UCSD-AML1 (cell line): ENCODE measurements around the gene BMS1.
"Not testable (repeated sequence)": the region's sequence is repeated elsewhere in the genome, so short reads cannot be mapped to it uniquely, and the experiment has no call there.

ENCODE experiments used
- DNase-seq: peaks from one replicate; lab custom pipeline; 2025; ENCODE audit not compliant: unreplicated experiment; lab: John Stamatoyannopoulos, UW

The BMS1 gene

GRCh38 chr10:42783181-42783549, 570 bp downstream of the BMS1 start:
- no peak for DNase-seq

GRCh38 chr10:42785759-42786158, 3.2 kb downstream of the BMS1 start:
- no peak for DNase-seq

GRCh38 chr10:42790835-42791234, 8.2 kb downstream of the BMS1 start:
- no peak for DNase-seq

- no peak for DNase-seq
Measured at GRCh38 chr10:42795701-42796100, 13.1 kb downstream of the BMS1 start.

GRCh38 chr10:42801135-42801534, 18.5 kb downstream of the BMS1 start:
- DNase-seq, result no peak

- DNase-seq, result no peak
Measured at GRCh38 chr10:42802876-42803275, 20.3 kb downstream of the BMS1 start.

- no peak for DNase-seq
Measured at GRCh38 chr10:42809676-42810075, 27.1 kb downstream of the BMS1 start.

- no peak for DNase-seq
Measured at GRCh38 chr10:42812028-42812427, 29.4 kb downstream of the BMS1 start.

- DNase-seq, result not testable (repeated sequence)
Measured at GRCh38 chr10:42813989-42814687, 31.5 kb downstream of the BMS1 start.

- DNase-seq, result not testable (repeated sequence)
Measured at GRCh38 chr10:42816334-42816733, 33.7 kb downstream of the BMS1 start.

GRCh38 chr10:42816912-42817311, 34.3 kb downstream of the BMS1 start:
- no peak for DNase-seq

- DNase-seq, result not testable (repeated sequence)
Measured at GRCh38 chr10:42817417-42817816, 34.8 kb downstream of the BMS1 start.

- DNase-seq, result not testable (repeated sequence)
Measured at GRCh38 chr10:42826759-42827158, 44.2 kb downstream of the BMS1 start.

- no peak for DNase-seq
Measured at GRCh38 chr10:42827201-42827600, 44.6 kb downstream of the BMS1 start.

GRCh38 chr10:42828391-42828790, 45.8 kb downstream of the BMS1 start:
- DNase-seq, result not testable (repeated sequence)

- no peak for DNase-seq
Measured at GRCh38 chr10:42830237-42830636, 47.6 kb downstream of the BMS1 start.

- no peak for DNase-seq
Measured at GRCh38 chr10:42836096-42836495, 53.5 kb downstream of the BMS1 start.

GRCh38 chr10:42836771-42837468, 54.3 kb downstream of the BMS1 start:
- DNase-seq, result no peak

- not testable (repeated sequence) for DNase-seq
Measured at GRCh38 chr10:42844810-42845209, 62.2 kb downstream of the BMS1 start.

GRCh38 chr10:42847261-42847660, 64.7 kb downstream of the BMS1 start:
- DNase-seq, result not testable (repeated sequence)

- DNase-seq, result no peak
Measured at GRCh38 chr10:42850931-42851330, 68.3 kb downstream of the BMS1 start.

GRCh38 chr10:42859256-42859655, 76.7 kb downstream of the BMS1 start:
- no peak for DNase-seq

GRCh38 chr10:42860016-42860415, 77.4 kb downstream of the BMS1 start:
- DNase-seq, result not testable (repeated sequence)
